Lower lobe of right lung (tissue), 2 donors: ENCODE results near the gene ZBTB32. TPM values are rescaled to one million over a fixed set of nuclear protein-coding genes. Genes with fewer than 3 reads are reported as not detected.
"Not testable (repeated sequence)": the region's sequence is repeated elsewhere in the genome, so short reads cannot be mapped to it uniquely, and the experiment has no call there.

Source experiments
- ATAC-seq, 2 donors: fragments of 200-7000 bp; cut with Tn5 transposase; one replicate each; pipeline ENCODE4 v1.9.1; 2020 to 2022; ENCODE audit warnings: mild to moderate bottlenecking in 2 of 2, moderate library complexity in 2 of 2
- DNase-seq: peaks from one replicate; pipeline ENCODE4 v3.0.0-alpha.2; 2020
- H3K27ac ChIP-seq: fragments of 200-600 bp; one replicate; pipeline ENCODE4 v1.8.0; 2022
- H3K27me3 ChIP-seq: fragments of 200-600 bp; one replicate; pipeline ENCODE4 v1.8.0; 2022; ENCODE audit warnings: low read depth
- H3K36me3 ChIP-seq: fragments of 200-600 bp; one replicate; pipeline ENCODE4 v1.8.0; 2022; ENCODE audit warnings: mild to moderate bottlenecking
- H3K4me1 ChIP-seq: fragments of 200-600 bp; one replicate; pipeline ENCODE4 v1.8.0; 2022
- H3K4me3 ChIP-seq: fragments of 200-600 bp; one replicate; pipeline ENCODE4 v1.8.0; 2022; ENCODE audit warnings: mild to moderate bottlenecking
- H3K9me3 ChIP-seq: fragments of 200-600 bp; one replicate; pipeline ENCODE4 v1.8.0; 2022
- intact Hi-C: fragments of 100-400 bp; cut with DNase I; formaldehyde crosslinking; loops from one replicate; pipeline ENCODE4 v1.11.0; 2022
- total RNA-seq: library from RNA; stranded (reverse); fragmentation: NEBNext Ultra II Directional; extraction: Animal tissue kit (Norgen Biotek cat#: 25700); gene quantifications from one replicate; pipeline ENCODE4 v1.2.1, GENCODE V29; 2021
- TF ChIP-seq, protein P1 (sequence below): fragments of 200-600 bp; IDR thresholded peaks from one replicate; pipeline ENCODE4 v1.8.0; 2022; ENCODE audit warnings: antibody characterized with exemption, mild to moderate bottlenecking
- donor health status: DM: no; HTN: yes; CAD: no; lungs with severe emphysema.

The ZBTB32 gene
- total RNA-seq, 1 donor from 2014 or later, result 0.21 TPM

DNA sequence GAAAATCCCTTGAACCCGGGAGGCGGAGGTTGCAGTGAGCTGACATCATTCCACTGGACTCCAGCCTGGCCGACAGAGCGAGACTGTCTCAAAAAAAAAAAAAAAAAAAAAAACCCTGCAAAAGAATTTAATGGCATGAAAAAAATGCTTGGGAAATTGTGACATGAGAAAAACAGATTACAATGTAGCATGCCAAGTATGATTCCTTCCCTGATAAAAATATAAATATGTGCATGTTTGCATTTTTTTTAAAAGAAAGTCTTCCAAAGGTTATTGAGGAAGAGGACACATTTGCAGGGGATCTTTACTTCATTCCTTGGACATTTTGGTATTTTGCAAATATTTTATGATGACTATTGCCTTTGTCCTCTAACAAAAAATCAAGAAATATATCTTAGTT, 14.5 kb upstream of the ZBTB32 start:
- Histone ChIP-seq H3K4me1 (no peaks in the 10 kb centered on the region), H3K27me3 (no peaks in the 10 kb centered on the region), H3K4me3 (no peak overlapping the region), H3K9me3 (no peaks in the 10 kb centered on the region), H3K36me3 (no peaks in the 10 kb centered on the region), H3K27ac (no peak overlapping the region)
- DNase-seq, result no peak
- intact Hi-C loops, result no loop called here
- ATAC-seq, result no peak
- TF ChIP-seq, protein P1, sequence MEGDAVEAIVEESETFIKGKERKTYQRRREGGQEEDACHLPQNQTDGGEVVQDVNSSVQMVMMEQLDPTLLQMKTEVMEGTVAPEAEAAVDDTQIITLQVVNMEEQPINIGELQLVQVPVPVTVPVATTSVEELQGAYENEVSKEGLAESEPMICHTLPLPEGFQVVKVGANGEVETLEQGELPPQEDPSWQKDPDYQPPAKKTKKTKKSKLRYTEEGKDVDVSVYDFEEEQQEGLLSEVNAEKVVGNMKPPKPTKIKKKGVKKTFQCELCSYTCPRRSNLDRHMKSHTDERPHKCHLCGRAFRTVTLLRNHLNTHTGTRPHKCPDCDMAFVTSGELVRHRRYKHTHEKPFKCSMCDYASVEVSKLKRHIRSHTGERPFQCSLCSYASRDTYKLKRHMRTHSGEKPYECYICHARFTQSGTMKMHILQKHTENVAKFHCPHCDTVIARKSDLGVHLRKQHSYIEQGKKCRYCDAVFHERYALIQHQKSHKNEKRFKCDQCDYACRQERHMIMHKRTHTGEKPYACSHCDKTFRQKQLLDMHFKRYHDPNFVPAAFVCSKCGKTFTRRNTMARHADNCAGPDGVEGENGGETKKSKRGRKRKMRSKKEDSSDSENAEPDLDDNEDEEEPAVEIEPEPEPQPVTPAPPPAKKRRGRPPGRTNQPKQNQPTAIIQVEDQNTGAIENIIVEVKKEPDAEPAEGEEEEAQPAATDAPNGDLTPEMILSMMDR, result no peak

DNA sequence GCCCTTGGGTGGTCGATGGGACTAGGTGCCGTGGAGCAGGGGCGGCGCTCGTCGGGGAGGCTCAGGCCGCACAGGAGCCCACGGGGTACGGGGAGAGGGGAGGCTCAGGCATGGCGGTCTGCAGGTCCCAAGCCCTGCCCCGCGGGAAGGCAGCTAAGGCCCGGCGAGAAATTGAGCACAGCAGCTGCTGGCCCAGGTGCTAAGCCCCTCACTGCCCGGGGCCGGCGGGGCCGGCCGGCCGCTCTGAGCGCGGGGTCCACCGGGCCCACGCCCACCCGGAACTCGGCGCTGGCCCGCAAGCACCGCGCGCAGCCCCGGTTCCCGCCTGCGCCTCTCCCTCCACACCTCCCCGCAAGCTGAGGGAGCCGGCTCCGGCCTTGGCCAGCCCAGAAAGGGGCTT, 13.3 kb upstream of the ZBTB32 start:
- H3K9me3 ChIP-seq, ATAC-seq, H3K4me1 ChIP-seq, H3K27ac ChIP-seq, intact Hi-C loops, H3K4me3 ChIP-seq, H3K36me3 ChIP-seq, DNase-seq, H3K27me3 ChIP-seq: not testable (repeated sequence)

DNA sequence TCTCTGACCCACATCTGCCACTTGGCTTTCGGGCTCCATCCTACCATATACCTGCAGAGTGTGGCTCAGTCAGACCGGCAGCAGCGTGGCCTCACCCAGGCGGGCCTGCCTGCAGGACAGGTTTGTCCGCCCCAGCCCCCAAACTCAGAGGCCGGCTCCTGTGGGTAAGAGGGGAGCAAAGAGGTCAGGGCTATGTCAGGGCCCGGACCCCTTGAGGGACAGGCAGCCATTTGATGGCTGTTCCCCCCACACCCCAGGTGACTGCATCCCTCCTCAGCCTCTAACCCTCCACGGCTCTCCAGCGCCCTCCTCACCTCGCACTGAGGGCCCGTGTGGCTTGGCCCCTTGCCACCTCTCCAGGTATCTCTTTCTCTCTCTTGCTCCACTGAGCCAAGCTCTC, 12.3 kb upstream of the ZBTB32 start:
- Histone ChIP-seq H3K27ac (no peak overlapping the region), H3K9me3 (no peaks in the 10 kb centered on the region), H3K4me1 (no peaks in the 10 kb centered on the region), H3K36me3 (no peaks in the 10 kb centered on the region), H3K4me3 (no peak overlapping the region), H3K27me3 (no peaks in the 10 kb centered on the region)
- intact Hi-C loops, result no loop called here
- TF ChIP-seq, protein P1, result no peak
- no peak for DNase-seq
- no peak for ATAC-seq

DNA sequence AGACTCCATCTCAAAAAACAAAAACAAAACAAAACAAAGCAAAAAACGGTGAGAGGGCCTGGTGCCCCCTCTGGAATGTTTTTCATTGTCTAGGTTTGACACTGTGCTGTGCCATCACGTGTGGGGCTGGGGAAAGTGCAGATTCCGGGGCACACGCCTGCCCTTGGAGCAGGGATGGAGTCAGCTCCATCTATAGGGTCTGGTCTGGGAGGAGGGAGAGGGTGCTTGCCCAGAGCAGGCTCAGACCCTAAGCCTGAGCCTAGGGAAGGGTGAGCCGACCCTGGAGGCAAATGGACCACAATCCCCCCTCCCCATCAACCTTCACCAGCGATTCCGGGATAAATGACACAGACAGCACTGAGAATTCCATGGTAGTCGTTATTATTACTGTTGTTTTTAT, 10.9 kb upstream of the ZBTB32 start:
- no peaks in the 10 kb centered on the region for H3K36me3 ChIP-seq
- H3K27me3 ChIP-seq, result no peaks in the 10 kb centered on the region
- H3K4me1 ChIP-seq, result no peaks in the 10 kb centered on the region
- TF ChIP-seq, protein P1, result no peak
- intact Hi-C loops, result no loop called here
- H3K9me3 ChIP-seq, result no peaks in the 10 kb centered on the region
- no peak overlapping the region for H3K4me3 ChIP-seq
- ATAC-seq, result peak; percentile 4 to 16
- no peak overlapping the region for H3K27ac ChIP-seq
- DNase-seq, result no peak

DNA sequence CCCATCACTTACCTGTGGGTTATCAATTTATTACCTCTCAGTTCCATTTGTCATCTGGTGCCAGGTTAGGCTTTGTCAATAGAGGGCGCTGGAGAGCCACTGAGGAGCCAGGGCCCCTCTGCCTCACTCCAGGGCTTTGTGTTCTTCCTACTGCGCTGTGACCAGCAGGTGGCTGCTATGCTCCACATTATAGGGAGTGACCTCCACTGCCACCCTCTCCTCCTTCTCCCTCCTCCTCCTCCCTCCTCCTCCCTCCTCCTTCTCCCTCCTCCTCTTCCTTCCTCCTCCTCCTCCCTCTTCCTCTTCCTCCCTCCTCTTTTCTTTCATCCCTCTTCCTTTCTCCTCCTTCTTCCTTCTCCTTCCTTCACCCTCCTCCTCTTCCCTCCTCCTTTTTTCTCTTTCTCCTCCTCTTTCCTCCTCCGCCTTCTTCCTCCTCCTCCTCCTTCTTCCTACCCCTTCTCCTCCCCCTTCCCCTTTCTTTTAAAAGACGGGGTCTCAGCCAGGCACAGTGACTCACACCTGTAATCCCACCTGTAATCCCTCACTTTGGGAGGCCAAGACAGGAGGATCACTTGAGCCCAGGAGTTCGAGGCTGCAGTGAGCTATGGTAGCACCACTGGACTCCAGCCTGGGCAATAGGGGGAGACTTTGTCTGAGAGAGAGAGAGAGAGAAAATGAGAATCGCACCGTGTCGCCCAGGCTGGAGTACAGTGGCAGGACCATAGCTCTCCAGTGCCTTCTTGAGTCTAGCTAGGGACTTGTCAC, 10.3 kb upstream of the ZBTB32 start:
- intact Hi-C loops, result no loop called here
- Histone ChIP-seq H3K9me3 (no peaks in the 10 kb centered on the region), H3K27ac (no peak overlapping the region), H3K4me3 (no peak overlapping the region), H3K4me1 (no peaks in the 10 kb centered on the region), H3K27me3 (no peaks in the 10 kb centered on the region), H3K36me3 (no peaks in the 10 kb centered on the region)
- ATAC-seq (peak; percentile 100), DNase-seq (peak; percentile 90)
- TF ChIP-seq, protein P1, result peak; percentile 92

DNA sequence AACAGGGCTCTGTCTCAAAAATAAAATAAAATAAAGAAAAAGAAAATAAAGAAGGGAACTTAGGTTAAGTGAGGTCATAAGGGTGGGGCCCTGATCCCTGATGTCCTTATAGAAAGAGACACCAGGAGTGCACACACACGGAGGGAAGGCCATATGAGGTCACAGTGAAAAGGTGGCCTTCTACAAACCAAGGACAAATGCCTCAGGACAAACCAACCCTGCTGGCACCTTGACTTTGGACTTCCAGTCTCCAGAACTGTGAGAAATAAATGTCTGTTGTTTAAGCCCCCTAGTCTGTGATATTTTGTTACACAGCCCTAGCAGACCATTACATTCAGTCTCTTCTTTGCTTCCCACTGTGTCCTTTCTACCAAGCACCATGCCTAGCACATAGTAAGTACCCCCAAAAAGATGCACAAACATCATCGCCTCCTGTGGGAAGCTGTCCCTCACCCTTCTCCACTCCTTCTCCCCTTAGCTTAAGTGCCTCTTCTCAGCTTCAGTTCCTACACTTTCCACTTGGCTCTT, 8.4 kb upstream of the ZBTB32 start:
- Histone ChIP-seq H3K4me3 (no peak overlapping the region), H3K9me3 (no peaks in the 10 kb centered on the region), H3K36me3 (no peaks in the 10 kb centered on the region), H3K27ac (no peak overlapping the region), H3K4me1 (no peaks in the 10 kb centered on the region), H3K27me3 (no peaks in the 10 kb centered on the region)
- DNase-seq, result no peak
- ATAC-seq, result no peak
- intact Hi-C loops, result no loop called here
- TF ChIP-seq, protein P1, result no peak
